IPS DF 4.7 (cell line): ENCODE results near the gene LRRC58.
"Not testable (repeated sequence)": the region's sequence is repeated elsewhere in the genome, so short reads cannot be mapped to it uniquely, and the experiment has no call there.

Experiments
- DNase-seq: peaks from one replicate; pipeline ENCODE4 v3.0.0-alpha.2; 2013; ENCODE audit warnings: low spot score; ENCODE audit errors: extremely low read depth

Gene LRRC58

GRCh38 chr3:120348991-120349854 is at the start of gene LRRC58:
LRRC58 (minus strand) TSS chr3:120349354; CDS start chr3:120349243, 111 bp downstream.
- no peak for DNase-seq

GRCh38 chr3:120396469-120396868 is 47.3 kb upstream of the LRRC58 start:
- DNase-seq: no peak

DNA sequence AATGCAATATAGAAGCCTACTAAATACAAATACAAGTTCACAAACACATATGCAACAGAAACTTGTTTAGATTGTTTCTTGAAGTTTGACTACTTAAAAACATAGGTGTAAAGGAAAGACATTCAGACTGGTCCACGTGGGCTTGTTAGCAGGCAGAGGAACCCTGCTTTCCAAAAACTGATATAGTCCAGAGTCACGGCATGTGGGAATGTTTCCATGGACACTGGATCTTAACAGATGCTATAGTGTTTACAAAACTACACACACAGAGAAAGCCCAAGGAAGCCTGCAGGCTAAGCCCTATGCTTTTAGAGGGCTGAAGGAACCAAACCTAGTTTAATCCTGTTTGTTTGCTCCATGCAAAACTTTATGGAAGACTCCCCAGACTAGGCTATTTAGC is 45.2 kb upstream of the LRRC58 start:
- no peak for DNase-seq

DNA sequence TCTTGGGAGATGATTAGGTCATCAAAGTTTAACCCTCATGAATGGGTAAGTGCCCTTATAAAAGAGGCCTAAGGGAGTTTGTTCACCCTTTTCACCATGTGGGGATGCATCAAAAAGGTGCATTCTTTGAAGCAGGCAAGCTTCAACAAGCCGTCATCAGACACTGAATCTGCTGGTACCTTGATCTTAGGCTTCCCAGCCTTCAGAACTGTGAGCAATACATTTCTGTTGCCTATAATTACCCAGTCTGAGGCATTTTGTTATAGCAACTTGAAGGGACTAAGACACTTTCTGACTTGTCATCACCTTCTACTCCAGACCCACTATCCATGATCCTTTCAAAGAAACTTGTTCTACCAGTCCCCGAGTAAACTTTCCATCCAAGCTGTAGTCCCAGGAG is 44.6 kb upstream of the LRRC58 start:
- no peak for DNase-seq

- DNase-seq: no peak
Observed at GRCh38 chr3:120393243-120393642, 44.1 kb upstream of the LRRC58 start.

- DNase-seq: no peak
Observed at GRCh38 chr3:120382941-120383447, 33.8 kb upstream of the LRRC58 start.

GRCh38 chr3:120381503-120381902 is 32.3 kb upstream of the LRRC58 start:
- no peak for DNase-seq

DNA sequence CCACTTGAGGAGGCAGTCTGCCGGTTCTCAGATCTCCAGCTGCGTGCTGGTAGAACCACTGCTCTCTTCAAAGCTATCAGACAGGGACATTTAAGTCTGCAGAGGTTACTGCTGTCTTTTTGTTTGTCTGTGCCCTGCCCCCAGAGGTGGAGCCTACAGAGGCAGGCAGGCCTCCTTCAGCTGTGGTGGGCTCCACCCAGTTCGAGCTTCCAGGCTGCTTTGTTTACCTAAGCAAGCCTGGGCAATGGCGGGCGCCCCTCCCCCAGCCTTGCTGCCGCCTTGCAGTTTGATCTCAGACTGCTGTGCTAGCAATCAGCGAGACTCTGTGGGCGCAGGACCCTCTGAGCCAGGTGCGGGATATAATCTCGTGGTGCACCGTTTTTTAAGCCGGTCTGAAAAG is 28.8 kb upstream of the LRRC58 start:
- not testable (repeated sequence) for DNase-seq

DNA sequence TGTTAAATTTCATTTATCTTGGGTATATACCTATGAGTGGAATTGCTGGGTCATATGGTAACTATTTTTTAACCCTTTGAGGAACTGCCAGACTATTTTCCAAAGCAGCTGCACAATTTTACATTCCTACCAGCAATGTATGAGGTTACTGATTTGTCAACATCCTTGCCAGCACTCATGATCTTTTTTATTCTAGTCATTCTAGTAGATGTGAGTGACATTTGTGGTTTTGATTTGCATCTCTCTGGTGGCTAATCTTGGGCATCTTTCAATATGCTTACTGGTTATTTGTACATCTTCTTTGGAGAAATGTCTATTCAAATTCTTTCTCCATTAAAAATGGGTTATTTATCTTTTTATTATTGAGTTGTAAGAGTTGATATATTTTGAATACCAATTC is 21.3 kb upstream of the LRRC58 start:
- DNase-seq: no peak

DNA sequence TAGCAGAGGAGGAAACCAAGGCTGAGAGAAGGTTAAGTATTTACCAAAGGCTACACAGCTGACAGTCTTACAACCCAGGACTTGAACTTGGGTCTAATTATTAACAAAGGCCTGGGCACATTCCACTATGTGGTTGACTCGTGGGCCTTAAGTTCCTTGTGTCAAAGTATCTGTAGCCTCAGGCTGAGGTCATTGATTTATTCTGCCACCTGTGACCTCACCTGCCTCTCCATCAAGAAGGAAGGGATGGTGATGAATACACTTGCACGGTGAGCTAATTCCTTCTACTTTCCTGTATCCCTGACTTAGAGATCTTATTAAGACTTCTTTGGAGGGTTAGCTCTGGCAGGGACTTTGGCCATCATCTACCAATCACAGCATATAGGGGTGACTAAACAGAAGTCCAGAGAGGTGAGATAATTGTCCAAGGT is 19.9 kb upstream of the LRRC58 start:
- no peak for DNase-seq

DNA sequence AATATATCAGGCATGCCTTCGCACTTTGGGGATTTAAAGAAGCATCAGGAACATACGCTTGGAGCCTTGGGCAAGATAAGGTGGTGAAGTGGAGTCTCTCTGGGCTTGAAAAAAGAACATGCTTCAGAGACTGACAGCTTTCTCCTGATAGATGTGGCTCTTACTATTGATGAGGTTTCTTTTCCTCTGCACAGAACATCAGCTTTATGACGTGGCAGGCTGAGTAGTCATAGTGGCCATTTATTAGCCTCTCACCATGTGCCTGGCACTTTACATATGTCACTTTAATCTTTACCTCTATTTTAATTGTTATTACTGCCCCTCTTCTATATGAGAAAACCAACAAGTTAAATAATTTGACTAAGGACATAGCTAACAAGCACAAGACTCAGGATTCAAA is 19.0 kb upstream of the LRRC58 start:
- DNase-seq: no peak

GRCh38 chr3:120364821-120365220 is 15.7 kb upstream of the LRRC58 start:
- no peak for DNase-seq

GRCh38 chr3:120364101-120364500 is 14.9 kb upstream of the LRRC58 start:
- DNase-seq: no peak

GRCh38 chr3:120357807-120358206 is 8.7 kb upstream of the LRRC58 start:
- no peak for DNase-seq

DNA sequence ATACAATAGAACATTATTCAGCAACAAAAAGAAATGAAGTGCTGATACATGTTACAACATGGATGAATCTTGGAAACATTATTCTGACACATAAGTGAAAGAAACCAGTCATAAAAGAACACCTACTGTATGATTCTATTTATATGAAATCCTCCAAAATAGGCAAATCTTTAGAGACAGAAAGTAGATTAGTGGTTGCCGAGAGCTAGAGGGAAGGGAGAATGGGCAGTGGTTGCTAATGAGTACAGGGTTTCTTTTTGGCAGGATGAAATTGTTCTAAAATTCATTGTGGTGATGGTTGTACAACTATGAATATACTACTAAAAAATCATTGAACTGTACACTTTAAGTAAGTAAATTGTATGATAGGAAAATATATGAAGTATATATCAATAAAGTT is 6.3 kb upstream of the LRRC58 start:
- DNase-seq: no peak

GRCh38 chr3:120353463-120353862 is 4.3 kb upstream of the LRRC58 start:
- DNase-seq: no peak

DNA sequence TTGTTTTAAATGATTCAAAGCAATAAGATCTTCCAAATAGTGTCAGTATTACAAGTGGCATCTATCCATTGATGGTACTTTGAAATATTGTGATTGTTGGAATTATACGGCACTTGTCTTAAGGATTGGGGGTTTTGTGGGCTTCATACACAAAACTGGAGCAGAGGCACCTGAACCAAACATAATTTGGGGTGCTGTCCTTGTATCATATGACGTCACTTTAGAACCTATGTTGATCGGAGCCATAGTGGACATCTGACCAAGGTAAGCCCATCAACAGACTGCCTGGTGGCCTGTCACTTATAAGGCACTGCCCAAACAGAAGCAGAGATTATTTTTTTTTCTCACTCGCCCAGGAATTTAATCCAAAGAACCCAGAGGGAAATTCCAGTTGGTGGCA is 2.9 kb upstream of the LRRC58 start:
- DNase-seq: no peak

DNA sequence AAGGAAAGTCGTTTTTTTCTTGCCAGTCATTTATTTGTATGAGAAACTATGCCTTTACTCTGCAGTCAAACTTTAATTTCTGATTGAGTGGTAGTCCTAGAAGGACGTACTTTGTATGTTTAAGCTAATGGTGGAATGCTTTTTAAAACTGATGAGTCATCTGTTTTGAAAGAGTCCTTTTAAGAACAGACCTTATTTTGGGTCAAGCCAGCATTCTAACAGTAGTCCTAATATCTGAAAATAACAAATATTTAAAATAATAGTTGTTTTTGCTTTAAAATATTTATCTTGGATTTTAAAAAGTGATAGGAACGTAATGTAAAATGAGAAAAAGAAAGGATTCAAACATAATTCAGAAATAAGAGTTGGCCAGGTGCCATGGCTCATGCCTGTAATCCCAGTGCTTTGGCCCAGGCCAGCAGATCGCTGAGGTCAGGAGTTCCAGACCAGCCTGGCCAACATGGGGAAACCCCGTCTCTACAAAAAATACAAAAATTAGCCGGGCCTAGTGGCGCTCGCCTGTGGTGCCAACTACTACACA is 1.3 kb upstream of the LRRC58 start:
- DNase-seq: no peak

DNA sequence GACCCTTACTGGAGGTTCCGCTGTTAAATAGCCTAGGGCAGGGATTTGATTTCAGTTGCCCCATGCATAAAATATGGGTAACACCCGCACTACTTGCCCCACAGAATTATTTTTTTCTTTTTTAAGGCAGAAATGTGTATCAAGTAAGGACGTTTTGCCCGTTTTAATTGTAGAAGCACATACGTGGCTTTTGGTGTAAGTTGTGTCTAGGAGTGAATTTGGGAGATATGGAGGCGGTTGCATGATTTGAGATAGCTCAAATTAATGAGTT is 636 bp upstream of the LRRC58 start:
- DNase-seq: no peak

DNA sequence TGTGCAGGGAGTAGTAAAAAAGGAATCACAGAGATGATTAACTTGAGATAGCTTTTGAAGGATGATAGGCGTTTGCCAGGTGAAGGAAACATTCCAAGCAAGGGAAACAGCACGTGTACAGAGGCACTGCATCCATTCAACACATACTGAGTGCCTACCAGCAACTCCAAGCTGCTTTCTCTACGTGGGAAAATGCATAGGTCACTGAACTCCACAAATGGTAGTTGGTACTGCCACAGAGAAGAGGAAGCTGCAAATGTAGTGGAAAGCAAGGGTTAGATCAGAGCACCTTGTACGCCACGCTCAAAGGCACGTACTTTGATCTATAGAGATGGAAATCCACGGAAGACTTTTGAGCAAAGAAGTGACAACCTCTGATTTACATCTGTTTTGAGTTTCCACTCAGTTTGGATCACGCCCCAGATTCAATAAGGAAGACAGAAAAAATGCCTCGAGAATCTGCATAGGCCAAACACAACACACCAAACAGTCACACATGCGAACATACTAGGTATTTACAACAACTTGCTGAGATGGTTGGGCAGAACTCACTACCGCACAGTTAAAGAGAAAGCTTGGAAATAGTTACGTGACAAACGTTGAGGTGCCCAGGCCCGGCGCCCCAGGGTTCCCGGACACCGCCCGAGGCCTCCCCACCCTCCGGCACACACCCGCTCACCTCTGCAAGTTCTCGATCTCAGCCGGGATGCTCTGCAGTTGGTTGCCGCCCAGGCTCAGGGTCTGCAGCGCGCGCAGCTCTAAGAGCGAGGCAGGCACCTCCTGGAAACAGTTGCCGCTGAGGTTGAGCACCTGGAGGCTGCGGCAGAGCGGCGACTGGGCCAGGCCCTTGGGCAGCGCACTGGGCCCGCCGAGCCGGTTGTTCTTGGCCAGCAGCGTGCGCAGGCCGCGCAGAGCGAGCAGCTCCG is 826 bp downstream of the LRRC58 start:
- DNase-seq: no peak

- DNase-seq: no peak
Observed at GRCh38 chr3:120344349-120344748, 4.8 kb downstream of the LRRC58 start.
